GM12865 (cell line): ENCODE results near the gene ABCC4.

Experiments
- DNase-seq: peaks from one replicate; pipeline ENCODE4 v3.0.0; 2010; ENCODE audit warnings: low read depth
- H3K4me3 ChIP-seq: 2 replicates; pipeline ENCODE4 v1.5.1; 2011; ENCODE audit warnings: mild to moderate bottlenecking, low read depth, low read length, control low read depth
- CTCF ChIP-seq: IDR thresholded peaks from 2 replicates; pipeline ENCODE4 v1.5.1; 2011; ENCODE audit warnings: low read length, control low read depth, low read depth, inconsistent platforms; ENCODE audit not compliant: insufficient read depth; ENCODE audit errors: missing control alignments

The ABCC4 gene

GRCh38 chr13:95301183-95301967, at the start of gene ABCC4:
TSS of gene ABCC4 (minus strand) at chr13:95301451. CDS start at chr13:95301314, 137 bp downstream.
- H3K4me3 ChIP-seq: peak within 1 kb of the TSS; percentile 83
- DNase-seq: peak; percentile 89
- peak; percentile 2 for TF ChIP-seq CTCF

- TF ChIP-seq CTCF: no peak
- DNase-seq: no peak
- H3K4me3 ChIP-seq: no peak overlapping the region
These were observed 48.0 kb upstream of the ABCC4 start for GRCh38 chr13:95349267-95349666.

- no peak overlapping the region for H3K4me3 ChIP-seq
- no peak for DNase-seq
- TF ChIP-seq CTCF: no peak
These were observed 42.7 kb upstream of the ABCC4 start for GRCh38 chr13:95343944-95344343.

- DNase-seq: no peak
- TF ChIP-seq CTCF: no peak
- no peak overlapping the region for H3K4me3 ChIP-seq
These were observed 40.2 kb upstream of the ABCC4 start for GRCh38 chr13:95341441-95341840.

GRCh38 chr13:95338905-95339304, 37.7 kb upstream of the ABCC4 start:
- no peak overlapping the region for H3K4me3 ChIP-seq
- DNase-seq: no peak
- TF ChIP-seq CTCF: no peak

GRCh38 chr13:95337597-95337996, 36.3 kb upstream of the ABCC4 start:
- DNase-seq: peak; percentile 12
- H3K4me3 ChIP-seq: no peak overlapping the region
- no peak for TF ChIP-seq CTCF

- H3K4me3 ChIP-seq: no peak overlapping the region
- no peak for TF ChIP-seq CTCF
- DNase-seq: no peak
These were observed 34.4 kb upstream of the ABCC4 start for GRCh38 chr13:95335667-95336066.
